Nephron progenitor cell (in vitro differentiated cells): ENCODE measurements around the gene TEX9.
"Not testable (repeated sequence)": the region's sequence is repeated elsewhere in the genome, so short reads cannot be mapped to it uniquely, and the experiment has no call there.

ENCODE experiments used
- DNase-seq: peaks from one replicate; pipeline ENCODE4 v3.0.0; 2021
- H3K27ac Mint-ChIP-seq: 2 replicates; pipeline ENCODE4 v1.8.0; 2021; ENCODE audit warnings: mild to moderate bottlenecking, moderate library complexity, mixed read lengths
- H3K27me3 Mint-ChIP-seq: 2 replicates; pipeline ENCODE4 v1.8.0; 2021; ENCODE audit warnings: mild to moderate bottlenecking, low read depth, mixed read lengths; ENCODE audit not compliant: poor library complexity
- H3K36me3 Mint-ChIP-seq: 2 replicates; pipeline ENCODE4 v1.8.0; 2021; ENCODE audit warnings: low read depth, mixed read lengths
- H3K4me1 Mint-ChIP-seq: 2 replicates; pipeline ENCODE4 v1.8.0; 2021; ENCODE audit warnings: mixed read lengths
- H3K4me3 Mint-ChIP-seq: 2 replicates; pipeline ENCODE4 v1.8.0; 2021; ENCODE audit warnings: mild to moderate bottlenecking, moderate library complexity, mixed read lengths
- H3K9me3 Mint-ChIP-seq: 2 replicates; pipeline ENCODE4 v1.8.0; 2021; ENCODE audit warnings: mild to moderate bottlenecking, moderate library complexity, mixed read lengths
- TF ChIP-seq, protein P1 (sequence below): fragments of 200-600 bp; sonication (generic); IDR thresholded peaks from 2 replicates; pipeline ENCODE4 v1.5.0; 2021; ENCODE audit warnings: antibody characterized with exemption

TEX9 gene

DNA sequence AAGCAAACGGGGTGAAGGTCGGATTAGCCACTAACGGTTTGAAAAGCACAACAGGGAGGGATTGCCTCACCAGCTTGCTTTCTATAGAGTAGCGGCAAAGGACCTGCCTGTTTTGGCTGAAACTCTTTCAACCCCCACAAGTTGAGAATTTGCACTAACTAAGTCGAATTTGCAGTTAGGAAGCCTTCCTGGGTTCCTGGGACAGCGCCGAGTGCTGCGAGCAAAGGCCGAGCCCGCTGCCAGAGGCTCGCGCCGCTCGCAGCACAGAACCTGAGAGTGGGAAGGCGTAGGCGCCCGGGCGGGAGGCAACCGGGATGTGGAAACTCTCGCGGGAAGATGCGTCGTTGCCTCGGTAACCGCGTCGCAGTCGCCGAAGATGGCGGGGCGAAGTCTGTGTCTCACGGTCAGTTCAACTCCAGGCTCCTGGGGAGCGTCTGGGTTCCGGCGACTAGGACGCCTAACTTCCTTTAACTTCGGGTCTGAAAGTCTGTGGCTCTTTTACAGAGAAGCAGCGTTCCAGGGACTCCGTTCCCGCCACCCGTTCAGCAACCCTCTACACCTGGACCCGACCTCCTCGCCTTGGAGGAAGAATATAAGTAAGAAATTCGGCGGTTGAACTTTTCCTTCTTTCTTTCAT is at the start of gene TEX9:
Gene TEX9 (plus strand): TSS at position 352 of the 637 bp plus-strand sequence. CDS start 25 bp downstream, at position 377.
- Mint-ChIP-seq H3K9me3 (peaks cover 18% of the 10 kb centered on the region), H3K27me3 (peaks cover 2% of the 10 kb centered on the region), H3K4me1 (peaks cover 32% of the 10 kb centered on the region), H3K36me3 (peaks cover 9% of the 10 kb centered on the region), H3K4me3 (peak within 1 kb of the TSS; percentile 97), H3K27ac (peak within 1 kb of the TSS; percentile 94)
- TF ChIP-seq, protein P1, sequence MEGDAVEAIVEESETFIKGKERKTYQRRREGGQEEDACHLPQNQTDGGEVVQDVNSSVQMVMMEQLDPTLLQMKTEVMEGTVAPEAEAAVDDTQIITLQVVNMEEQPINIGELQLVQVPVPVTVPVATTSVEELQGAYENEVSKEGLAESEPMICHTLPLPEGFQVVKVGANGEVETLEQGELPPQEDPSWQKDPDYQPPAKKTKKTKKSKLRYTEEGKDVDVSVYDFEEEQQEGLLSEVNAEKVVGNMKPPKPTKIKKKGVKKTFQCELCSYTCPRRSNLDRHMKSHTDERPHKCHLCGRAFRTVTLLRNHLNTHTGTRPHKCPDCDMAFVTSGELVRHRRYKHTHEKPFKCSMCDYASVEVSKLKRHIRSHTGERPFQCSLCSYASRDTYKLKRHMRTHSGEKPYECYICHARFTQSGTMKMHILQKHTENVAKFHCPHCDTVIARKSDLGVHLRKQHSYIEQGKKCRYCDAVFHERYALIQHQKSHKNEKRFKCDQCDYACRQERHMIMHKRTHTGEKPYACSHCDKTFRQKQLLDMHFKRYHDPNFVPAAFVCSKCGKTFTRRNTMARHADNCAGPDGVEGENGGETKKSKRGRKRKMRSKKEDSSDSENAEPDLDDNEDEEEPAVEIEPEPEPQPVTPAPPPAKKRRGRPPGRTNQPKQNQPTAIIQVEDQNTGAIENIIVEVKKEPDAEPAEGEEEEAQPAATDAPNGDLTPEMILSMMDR: no peak
- DNase-seq: peak; percentile 90

DNA sequence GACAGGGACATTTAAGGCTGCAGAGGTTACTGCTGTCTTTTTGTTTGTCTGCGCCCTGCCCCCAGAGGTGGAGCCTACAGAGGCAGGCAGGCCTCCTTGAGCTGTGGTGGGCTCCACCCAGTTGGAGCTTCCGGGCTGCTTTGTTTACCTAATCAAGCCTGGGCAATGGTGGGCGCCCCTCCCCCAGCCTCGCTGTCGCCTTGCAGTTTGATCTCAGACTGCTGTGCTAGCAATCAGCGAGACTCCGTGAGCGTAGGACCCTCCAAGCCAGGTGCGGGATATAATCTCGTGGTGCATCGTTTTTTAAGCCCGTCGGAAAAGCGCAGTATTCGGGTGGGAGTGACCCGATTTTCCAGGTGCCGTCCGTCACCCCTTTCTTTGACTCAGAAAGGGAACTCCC is 48.7 kb upstream of the TEX9 start:
- H3K36me3 Mint-ChIP-seq: peaks cover 15% of the 10 kb centered on the region
- DNase-seq, H3K27ac Mint-ChIP-seq, H3K4me1 Mint-ChIP-seq, H3K27me3 Mint-ChIP-seq, H3K4me3 Mint-ChIP-seq: not testable (repeated sequence)
- peaks cover 23% of the 10 kb centered on the region for H3K9me3 Mint-ChIP-seq

DNA sequence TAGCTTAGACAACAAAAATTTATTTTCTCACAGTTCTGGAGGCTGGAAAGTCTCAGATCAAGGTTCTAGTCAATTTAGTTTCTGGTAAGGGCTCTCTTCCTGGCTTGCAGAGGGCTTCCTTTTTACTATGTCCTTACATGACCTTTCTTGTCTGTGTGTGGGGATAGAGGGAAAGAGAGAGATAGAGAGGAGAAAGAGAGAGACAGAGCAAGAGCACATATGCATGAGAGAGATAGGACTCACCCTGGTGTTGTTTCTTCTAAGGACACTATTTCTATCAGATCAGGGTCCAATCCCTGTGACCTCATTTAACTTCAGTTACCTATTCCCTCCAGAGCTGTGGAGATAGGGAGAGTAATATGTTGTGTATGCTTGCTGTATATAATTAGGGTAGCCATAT is 44.9 kb upstream of the TEX9 start:
- Mint-ChIP-seq H3K4me1 (no peaks in the 10 kb centered on the region), H3K4me3 (no peak overlapping the region), H3K27ac (no peak overlapping the region), H3K9me3 (peaks cover 23% of the 10 kb centered on the region), H3K36me3 (peaks cover 15% of the 10 kb centered on the region), H3K27me3 (no peaks in the 10 kb centered on the region)
- TF ChIP-seq, protein P1: no peak
- no peak for DNase-seq

DNA sequence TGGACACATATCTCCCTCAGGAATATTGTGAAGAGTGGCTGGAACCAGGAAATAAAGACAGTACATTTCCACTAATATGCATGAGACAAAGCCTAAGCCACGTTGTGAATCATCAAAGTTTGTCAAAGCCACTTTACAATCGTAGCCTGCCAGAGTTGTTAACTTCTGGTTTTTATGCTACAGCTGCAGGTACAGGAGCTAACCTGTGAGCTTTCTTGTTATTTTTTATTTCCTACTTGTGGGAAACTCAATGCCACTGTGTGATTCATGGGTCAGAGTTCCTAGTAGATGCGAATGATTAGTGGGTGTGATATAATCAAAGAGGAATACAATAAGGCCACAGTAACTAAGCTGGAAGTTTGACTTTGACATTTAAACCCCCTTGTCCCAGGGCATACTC is 44.4 kb upstream of the TEX9 start:
- Mint-ChIP-seq H3K4me1 (no peaks in the 10 kb centered on the region), H3K36me3 (peaks cover 15% of the 10 kb centered on the region), H3K27me3 (no peaks in the 10 kb centered on the region), H3K4me3 (no peak overlapping the region), H3K27ac (no peak overlapping the region), H3K9me3 (peaks cover 23% of the 10 kb centered on the region)
- no peak for DNase-seq
- TF ChIP-seq, protein P1: no peak

DNA sequence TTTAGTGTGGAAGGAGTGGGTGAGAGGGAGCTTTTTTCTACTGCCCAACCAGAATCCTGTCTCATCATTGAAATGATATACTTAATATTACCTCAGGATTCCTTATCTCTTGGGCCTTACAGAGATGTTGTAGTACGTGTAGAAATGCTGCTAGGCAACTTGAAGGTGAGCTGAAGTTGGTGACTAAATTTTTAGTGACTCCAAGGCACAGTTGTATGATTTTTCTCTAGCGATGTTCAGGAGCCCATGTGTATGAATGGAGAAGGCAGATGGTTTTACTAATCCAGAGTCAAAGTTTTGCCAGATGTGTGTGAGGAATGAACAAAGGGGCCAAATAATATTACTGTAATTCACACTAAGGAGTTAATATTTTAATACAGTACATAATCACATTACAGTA is 42.8 kb upstream of the TEX9 start:
- Mint-ChIP-seq H3K4me1 (no peaks in the 10 kb centered on the region), H3K36me3 (peaks cover 9% of the 10 kb centered on the region)

DNA sequence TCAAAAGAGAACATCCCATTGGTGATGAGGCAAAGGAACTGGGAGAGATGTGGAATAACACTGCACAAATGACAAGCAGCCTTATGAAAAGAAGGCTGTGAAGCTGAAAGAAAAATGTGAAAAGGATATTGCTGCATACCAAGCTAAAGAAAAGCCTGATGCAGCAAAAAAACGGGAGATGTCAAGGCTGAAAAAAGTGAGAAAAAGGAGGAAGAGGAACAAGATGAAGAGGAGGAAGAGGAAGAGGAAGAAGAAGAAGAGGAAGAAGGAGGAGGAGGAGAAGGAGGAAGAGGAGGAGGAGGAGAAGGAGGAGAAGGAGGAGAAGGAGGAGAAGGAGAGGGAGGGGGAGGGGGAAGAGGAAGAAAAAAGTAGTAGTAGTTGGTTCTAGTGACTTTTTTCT is 41.8 kb upstream of the TEX9 start:
- no peaks in the 10 kb centered on the region for H3K4me1 Mint-ChIP-seq
- no peak for DNase-seq

More for the DNA sequence above, 42.8 kb upstream of the TEX9 start:
- Mint-ChIP-seq H3K9me3 (peaks cover 14% of the 10 kb centered on the region), H3K27me3 (no peaks in the 10 kb centered on the region), H3K27ac (peak overlapping the region; percentile 3), H3K4me3 (no peak overlapping the region)
- TF ChIP-seq, protein P1: no peak
- DNase-seq: no peak

More for the DNA sequence above, 41.8 kb upstream of the TEX9 start:
- Mint-ChIP-seq H3K9me3 (peaks cover 5% of the 10 kb centered on the region), H3K36me3 (no peaks in the 10 kb centered on the region), H3K27ac (no peak overlapping the region), H3K4me3 (no peak overlapping the region), H3K27me3 (peaks cover under 1% of the 10 kb centered on the region)
- TF ChIP-seq, protein P1: no peak
